ENCODE data around the gene IL1R1. TPM values are rescaled to one million over a fixed set of nuclear protein-coding genes. Genes with fewer than 3 reads are reported as not detected.
A peak's percentile ranks its signal among the peaks of the same experiment; 100 is the strongest.

The IL1R1 gene
- total RNA-seq, 1 experiment from 2014 or later, result 0.39 TPM

GRCh38 chr2:102154946-102155702 lies 12.6 kb downstream of the IL1R1 start:
- no peaks in the 10 kb centered on the region for H4K20me1 ChIP-seq (ENCODE audit: control insufficient read depth, insufficient read depth, insufficient read length)
- no peak overlapping the region for H3K9ac ChIP-seq (ENCODE audit: extremely low read depth, insufficient read length, low read length)
- no CpG with 5 or more reads among the region's 7 CpGs for WGBS (ENCODE audit: extremely low coverage, insufficient read length, low lambda C conversion rate)
- Mint-ChIP-seq H3K4me3 (no peak overlapping the region), H3K9me3 (no peaks in the 10 kb centered on the region; a peak in 1 of 5 replicates), H3K27ac (peak overlapping the region in 1 of 3 experiments; percentile 65; a peak in 1 of 7 replicates), H3K4me1 (no peaks in the 10 kb centered on the region), H3K36me3 (ENCODE audit: insufficient read depth in 1 of 3, low read depth in 3 of 3) (no peaks in the 10 kb centered on the region), H3K27me3 (ENCODE audit: low read depth) (no peaks in the 10 kb centered on the region)
- no peaks in the 10 kb centered on the region for H3K79me2 ChIP-seq (ENCODE audit: insufficient read depth, low read length)
- H2AK5ac ChIP-seq (ENCODE audit: insufficient read length, low read length), result no peak overlapping the region
- no peaks in the 10 kb centered on the region for H3K23me2 ChIP-seq (ENCODE audit: insufficient read length, low read depth, low read length, poor library complexity, severe bottlenecking)
- no peak overlapping the region for H4K91ac ChIP-seq (ENCODE audit: insufficient read length, low read depth, low read length)
- no peaks in the 10 kb centered on the region for H3K4me1 ChIP-seq (ENCODE audit: insufficient read depth, low read length)
- no peak overlapping the region for H3K14ac ChIP-seq (ENCODE audit: insufficient read depth, low read length)
- H3K23ac ChIP-seq (ENCODE audit: insufficient read length, low read depth, low read length), result no peak overlapping the region
- no peak overlapping the region for H3K56ac ChIP-seq (ENCODE audit: insufficient read length, low read depth, low read length)
- no peak overlapping the region for H2BK12ac ChIP-seq (ENCODE audit: insufficient read length, low read depth, low read length)
- H2BK20ac ChIP-seq (ENCODE audit: low read depth, low read length, poor library complexity, severe bottlenecking), result no peak overlapping the region
- no peak overlapping the region for H4K8ac ChIP-seq (replicated peaks; ENCODE audit: insufficient read length, low read depth, low read length)
- TF ChIP-seq CTCF (conservative IDR thresholded peaks at IDR 0.05), result no peak
- no peak overlapping the region for H3T11ph ChIP-seq (ENCODE audit: low read length)
- H3K79me1 ChIP-seq (ENCODE audit: insufficient read depth, low read depth, low read length, poor library complexity, severe bottlenecking), result no peaks in the 10 kb centered on the region
- no peak for DNase-seq
- no peak overlapping the region for H3K18ac ChIP-seq (ENCODE audit: insufficient read length, low read depth, low read length)
- H2BK120ac ChIP-seq (ENCODE audit: low read depth, low read length, poor library complexity, severe bottlenecking), result no peak overlapping the region
- no peaks in the 10 kb centered on the region for H3K9me3 ChIP-seq (ENCODE audit: control insufficient read depth, low read depth, low read length)
- H3K4ac ChIP-seq (ENCODE audit: low read depth, low read length), result no peak overlapping the region
- no peak overlapping the region for H4K5ac ChIP-seq (ENCODE audit: insufficient read length, low read depth, low read length)
- no peak overlapping the region for H2AFZ ChIP-seq (ENCODE audit: low read length)
- H3K27me3 ChIP-seq (ENCODE audit: insufficient read depth, low read length), result no peaks in the 10 kb centered on the region
- H2BK15ac ChIP-seq (ENCODE audit: low read depth, low read length), result no peak overlapping the region
- no peak overlapping the region for H3K4me2 ChIP-seq (ENCODE audit: insufficient read depth, insufficient read length, low read length)
- H2BK5ac ChIP-seq (ENCODE audit: insufficient read length, low read length), result no peak overlapping the region
- H3K27ac ChIP-seq (ENCODE audit: insufficient read length, low read depth, low read length), result no peak overlapping the region
